ENCODE measurements around the gene KPNA2. TPM values are rescaled to one million over a fixed set of nuclear protein-coding genes. Genes with fewer than 3 reads are reported as not detected.
"Not testable (repeated sequence)": the region's sequence is repeated elsewhere in the genome, so short reads cannot be mapped to it uniquely, and the experiment has no call there.

Gene KPNA2
- total RNA-seq, 2 donors from 2014 or later, result 150 to 274 TPM

GRCh38 chr17:68015081-68015723, 20.3 kb upstream of the KPNA2 start:
- DNase-seq (ENCODE audit: low spot score in 2 of 2) (no peak), ATAC-seq (no peak)
- peaks cover 0 to 1% of the 10 kb centered on the region in 2 donors for H3K36me3 Mint-ChIP-seq
- no peak overlapping the region for H3K27ac Mint-ChIP-seq
- no peaks in the 10 kb centered on the region for H3K9me3 Mint-ChIP-seq

- peaks cover 0 to 7% of the 10 kb centered on the region in 2 donors for H3K36me3 Mint-ChIP-seq
Observed at GRCh38 chr17:68016838-68017237, 18.7 kb upstream of the KPNA2 start.

GRCh38 chr17:68018493-68018892, 17.0 kb upstream of the KPNA2 start:
- not testable (repeated sequence) for H3K27ac Mint-ChIP-seq; DNase-seq (ENCODE audit: low spot score in 2 of 2); H3K36me3 Mint-ChIP-seq; H3K9me3 Mint-ChIP-seq; ATAC-seq

More at GRCh38 chr17:68016838-68017237, 18.7 kb upstream of the KPNA2 start:
- Mint-ChIP-seq H3K9me3 (no peaks in the 10 kb centered on the region), H3K27ac (no peak overlapping the region)
- no peak for DNase-seq (ENCODE audit: low spot score in 2 of 2)
- ATAC-seq, result no peak

- Mint-ChIP-seq H3K36me3 (peaks cover 0 to 7% of the 10 kb centered on the region in 2 donors), H3K27ac (peak overlapping the region; percentile 99 to 100), H3K9me3 (no peaks in the 10 kb centered on the region)
- no peak for ATAC-seq
- no peak for DNase-seq (ENCODE audit: low spot score in 2 of 2)
Observed at GRCh38 chr17:68019336-68019674, 16.2 kb upstream of the KPNA2 start.

GRCh38 chr17:68019675-68020408, 15.7 kb upstream of the KPNA2 start:
- Mint-ChIP-seq H3K27ac (peak overlapping the region; percentile 99 to 100), H3K9me3 (no peaks in the 10 kb centered on the region)

GRCh38 chr17:68020409-68020756, 15.2 kb upstream of the KPNA2 start:
- ATAC-seq (no peak), DNase-seq (ENCODE audit: low spot score in 2 of 2) (peak in 1 of 2 donors; percentile 16)
- peak overlapping the region; percentile 99 to 100 for H3K27ac Mint-ChIP-seq
- no peaks in the 10 kb centered on the region for H3K9me3 Mint-ChIP-seq
- peaks cover 0 to 7% of the 10 kb centered on the region in 2 donors for H3K36me3 Mint-ChIP-seq

More at GRCh38 chr17:68019675-68020408, 15.7 kb upstream of the KPNA2 start:
- ATAC-seq, result peak; percentile 95
- DNase-seq (ENCODE audit: low spot score in 2 of 2), result peak; percentile 99 to 100
- peaks cover 0 to 7% of the 10 kb centered on the region in 2 donors for H3K36me3 Mint-ChIP-seq

GRCh38 chr17:68020791-68021190, 14.7 kb upstream of the KPNA2 start:
- not testable (repeated sequence) for H3K9me3 Mint-ChIP-seq; ATAC-seq; H3K36me3 Mint-ChIP-seq; DNase-seq (ENCODE audit: low spot score in 2 of 2)
- peak overlapping the region; percentile 99 to 100 for H3K27ac Mint-ChIP-seq

GRCh38 chr17:68021963-68022362, 13.6 kb upstream of the KPNA2 start:
- DNase-seq (ENCODE audit: low spot score in 2 of 2) (no peak), ATAC-seq (no peak)
- Mint-ChIP-seq H3K9me3 (no peaks in the 10 kb centered on the region), H3K36me3 (peaks cover 0 to 7% of the 10 kb centered on the region in 2 donors), H3K27ac (no peak overlapping the region)

- not testable (repeated sequence) for H3K27ac Mint-ChIP-seq; DNase-seq (ENCODE audit: low spot score in 2 of 2); H3K36me3 Mint-ChIP-seq; ATAC-seq; H3K9me3 Mint-ChIP-seq
Observed at GRCh38 chr17:68022547-68022946, 13.0 kb upstream of the KPNA2 start.

- H3K9me3 Mint-ChIP-seq, result no peaks in the 10 kb centered on the region
- H3K36me3 Mint-ChIP-seq, result no peaks in the 10 kb centered on the region
- ATAC-seq (no peak), DNase-seq (ENCODE audit: low spot score in 2 of 2) (no peak)
- H3K27ac Mint-ChIP-seq, result no peak overlapping the region
Observed at GRCh38 chr17:68029512-68030215, 5.9 kb upstream of the KPNA2 start.

- no peak overlapping the region for H3K27ac Mint-ChIP-seq
- H3K36me3 Mint-ChIP-seq, result peaks cover 27 to 31% of the 10 kb centered on the region in 2 donors
- ATAC-seq (no peak), DNase-seq (ENCODE audit: low spot score in 2 of 2) (no peak)
- no peaks in the 10 kb centered on the region for H3K9me3 Mint-ChIP-seq
Observed at GRCh38 chr17:68033636-68034451, 1.7 kb upstream of the KPNA2 start.

GRCh38 chr17:68034452-68034776, 1.1 kb upstream of the KPNA2 start:
- Mint-ChIP-seq H3K36me3 (peaks cover 27 to 31% of the 10 kb centered on the region in 2 donors), H3K27ac (no peak overlapping the region), H3K9me3 (no peaks in the 10 kb centered on the region)
- ATAC-seq (no peak), DNase-seq (ENCODE audit: low spot score in 2 of 2) (no peak)

- H3K36me3 Mint-ChIP-seq, result peaks cover 27 to 31% of the 10 kb centered on the region in 2 donors
- DNase-seq (ENCODE audit: low spot score in 2 of 2) (peak in 1 of 2 donors; percentile 86), ATAC-seq (peak; percentile 90)
- H3K27ac Mint-ChIP-seq, result peak overlapping the region; percentile 97 to 99
- no peaks in the 10 kb centered on the region for H3K9me3 Mint-ChIP-seq
Observed at GRCh38 chr17:68035131-68035522, 408 bp upstream of the KPNA2 start.

- Mint-ChIP-seq H3K27ac (peak overlapping the region; percentile 97 to 99), H3K9me3 (no peaks in the 10 kb centered on the region), H3K36me3 (peaks cover 29 to 39% of the 10 kb centered on the region in 2 donors)
- ATAC-seq, result no peak
- DNase-seq (ENCODE audit: low spot score in 2 of 2), result no peak
Observed at GRCh38 chr17:68036304-68037147, 991 bp downstream of the KPNA2 start.

GRCh38 chr17:68047153-68047846, 11.8 kb downstream of the KPNA2 start:
- no peaks in the 10 kb centered on the region for H3K9me3 Mint-ChIP-seq
- H3K27ac Mint-ChIP-seq, result peak overlapping the region in 1 of 2 donors; percentile 88
- no peak for ATAC-seq
- H3K36me3 Mint-ChIP-seq, result peaks cover 23 to 35% of the 10 kb centered on the region in 2 donors
- no peak for DNase-seq (ENCODE audit: low spot score in 2 of 2)
